HT1080 (cell line): ENCODE measurements around the gene SLC35A4. TPM values are rescaled to one million over a fixed set of nuclear protein-coding genes. Genes with fewer than 3 reads are reported as not detected.
"Not testable (repeated sequence)": the region's sequence is repeated elsewhere in the genome, so short reads cannot be mapped to it uniquely, and the experiment has no call there.

Experiments used
- DNase-seq: peaks from one replicate; pipeline ENCODE4 v3.0.0-alpha.2; 2015; ENCODE audit warnings: low read depth
- small RNA-seq: library from RNA; depleted of rRNA; stranded (forward); fragments of <200 nt; gene quantifications from one replicate; pipeline ENCODE3, GENCODE V24; 2014
- total RNA-seq: library from RNA; depleted of rRNA; stranded (reverse); fragments of >200 nt; shearing (Covaris generic); gene quantifications from 2 replicates; pipeline ENCODE4 v1.2.3, GENCODE V29; 2014; rRNA removed

SLC35A4 gene
- total RNA-seq, 1 experiment from 2014 or later, result 36.9 TPM

DNA sequence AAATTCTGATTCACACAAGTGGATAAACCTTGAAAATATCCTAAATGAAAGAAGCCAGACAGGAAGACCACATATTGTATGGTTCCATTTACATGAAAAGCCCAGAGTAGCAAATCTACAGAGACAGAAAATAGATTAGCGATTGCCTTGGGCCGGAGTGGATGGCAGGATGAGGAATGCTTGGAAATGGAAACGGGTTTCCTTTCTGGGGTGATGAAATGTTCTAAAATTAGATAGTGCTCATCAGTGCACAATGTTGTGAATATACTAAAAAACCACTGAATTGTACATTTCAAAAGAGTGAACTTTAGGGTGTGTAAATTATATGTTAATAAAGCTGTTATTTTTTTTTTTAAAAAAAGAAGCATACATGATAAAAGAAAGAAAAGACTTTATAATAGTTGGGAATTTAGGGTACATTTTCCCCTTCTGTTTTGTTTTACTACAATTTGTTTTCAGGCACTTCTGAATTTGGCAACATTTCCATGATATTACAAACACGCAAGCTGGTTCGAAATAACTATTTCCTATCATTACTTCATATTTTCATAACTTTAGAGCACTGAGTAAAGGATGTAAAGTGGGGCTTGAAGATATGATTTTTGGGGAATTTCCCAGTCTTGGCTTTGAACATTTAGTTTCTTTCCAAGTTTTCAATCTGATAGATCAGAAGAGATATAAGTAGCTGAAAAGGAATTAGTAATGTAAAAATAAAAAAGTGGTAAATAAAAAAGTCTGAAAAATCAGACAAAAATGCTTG is 23.9 kb downstream of the SLC35A4 start:
- DNase-seq, result no peak

DNA sequence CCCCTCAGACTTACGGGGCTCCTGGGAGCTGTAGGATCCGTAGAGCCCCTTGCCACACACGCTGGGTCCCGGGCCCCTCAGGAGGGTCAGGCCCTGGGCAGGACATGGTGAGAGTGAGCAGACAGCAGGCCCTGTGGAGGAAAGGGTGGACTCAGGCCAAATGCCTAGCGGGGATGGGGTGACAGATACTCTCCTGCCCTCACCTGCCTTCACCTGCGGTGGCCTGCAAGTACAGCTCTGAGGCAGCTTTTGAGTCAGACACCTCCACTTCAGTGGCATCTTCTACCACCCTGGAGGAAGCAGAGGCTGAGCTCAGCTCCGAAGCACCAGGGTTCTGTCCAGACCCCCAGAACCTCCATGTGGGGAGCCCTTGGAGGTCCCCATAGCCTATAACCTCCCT is 26.2 kb downstream of the SLC35A4 start:
- DNase-seq, result no peak

DNA sequence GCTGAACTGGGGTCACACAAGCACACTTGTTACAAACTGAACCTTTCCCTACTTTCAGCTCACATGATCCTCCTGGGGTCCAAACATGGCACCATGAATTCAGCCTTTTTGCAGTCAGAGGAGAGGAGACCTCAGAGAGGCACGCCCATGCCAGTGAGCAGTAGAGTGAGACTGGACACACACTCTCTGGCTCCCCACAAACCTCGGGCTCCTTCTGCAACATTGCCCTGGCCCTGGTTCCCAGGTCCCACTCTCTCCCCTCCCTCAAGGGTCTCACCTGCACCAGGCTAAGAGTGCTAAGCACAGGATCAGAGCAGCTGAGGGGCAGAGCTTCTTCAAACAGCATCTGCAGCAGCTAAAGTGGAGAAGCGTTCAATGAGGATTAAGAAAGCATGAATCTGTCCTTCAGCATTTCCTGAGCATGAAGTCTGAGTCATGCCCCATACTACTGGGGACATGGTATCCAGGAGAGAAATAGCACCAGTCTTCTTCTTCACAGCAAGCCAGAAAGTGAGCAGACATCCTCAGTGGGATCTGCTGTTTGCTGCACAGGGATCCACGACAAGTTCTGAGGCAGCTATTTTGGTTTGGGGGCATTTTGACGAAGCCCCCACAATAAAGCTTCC is 27.2 kb downstream of the SLC35A4 start:
- DNase-seq, result peak; percentile 72

DNA sequence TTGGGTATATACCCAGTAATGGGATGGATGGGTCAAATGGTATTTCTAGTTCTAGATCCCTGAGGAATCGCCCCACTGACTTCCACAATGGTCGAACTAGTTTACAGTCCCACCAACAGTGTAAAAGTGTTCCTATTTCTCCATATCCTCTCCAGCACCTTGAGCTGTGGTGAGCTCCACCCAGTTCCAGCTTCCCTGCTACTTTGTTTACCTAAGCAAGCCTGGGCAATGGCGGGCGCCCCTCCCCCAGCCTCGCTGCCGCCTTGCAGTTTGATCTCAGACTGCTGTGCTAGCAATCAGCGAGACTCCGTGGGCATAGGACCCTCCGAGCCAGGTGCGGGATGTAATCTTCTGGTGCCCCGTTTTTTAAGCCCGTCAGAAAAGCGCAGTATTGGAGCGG is 28.4 kb downstream of the SLC35A4 start:
- DNase-seq, result not testable (repeated sequence)

DNA sequence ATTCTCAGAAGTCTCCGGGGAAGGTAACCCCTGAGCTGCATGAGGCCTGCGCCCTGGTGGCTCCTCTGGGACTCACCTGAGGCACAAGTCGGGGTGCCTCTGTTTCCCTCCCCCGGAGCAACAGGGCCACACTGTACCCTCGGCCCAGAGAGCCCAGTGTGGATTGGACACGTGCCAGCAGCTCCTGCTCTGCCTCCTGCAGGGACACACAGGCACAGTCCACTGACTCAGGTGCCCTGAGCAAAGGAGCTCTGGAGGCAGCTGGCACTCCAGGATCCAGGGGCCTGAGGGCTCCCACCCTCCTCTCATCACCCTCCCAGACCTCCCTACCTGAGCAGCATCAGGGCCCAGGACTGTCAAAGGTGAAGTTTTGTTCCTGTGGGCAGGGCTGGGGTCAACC is 29.5 kb downstream of the SLC35A4 start:
- DNase-seq, result no peak

DNA sequence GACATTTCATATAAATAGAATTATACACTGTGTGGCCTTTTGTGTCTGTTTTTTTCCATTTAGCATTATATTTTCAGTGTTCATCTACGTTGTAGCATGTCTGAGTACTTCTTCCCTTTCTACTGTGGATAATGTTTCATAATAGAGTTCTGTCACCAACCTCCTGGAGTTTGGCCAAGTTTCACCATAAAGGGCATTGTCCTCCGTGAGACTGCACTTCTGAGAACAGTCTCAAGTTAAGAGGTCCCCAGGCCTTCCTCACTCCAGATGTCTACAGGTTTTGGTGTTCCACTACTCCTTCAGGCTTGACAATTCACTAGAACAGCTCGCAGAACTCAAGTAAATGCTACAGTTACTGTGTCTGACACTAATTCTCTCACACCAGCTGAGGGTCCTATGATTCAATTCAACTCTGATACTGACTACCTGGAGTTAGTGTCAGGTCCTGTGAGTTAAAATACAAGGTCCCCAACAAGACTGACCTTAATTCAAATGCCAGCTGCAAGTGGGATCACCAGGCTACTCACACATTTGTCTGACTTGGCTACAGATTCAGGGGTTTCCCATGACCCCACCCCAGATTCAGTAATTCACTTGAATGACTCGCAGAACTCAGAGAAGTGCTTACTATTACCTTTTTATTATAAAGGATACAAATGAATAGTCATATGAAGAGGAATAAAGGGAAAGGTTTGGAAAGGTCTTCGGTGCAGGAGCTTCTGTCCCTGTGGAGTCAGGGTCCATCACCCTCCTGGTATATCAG is 31.1 kb downstream of the SLC35A4 start:
- no peak for DNase-seq

DNA sequence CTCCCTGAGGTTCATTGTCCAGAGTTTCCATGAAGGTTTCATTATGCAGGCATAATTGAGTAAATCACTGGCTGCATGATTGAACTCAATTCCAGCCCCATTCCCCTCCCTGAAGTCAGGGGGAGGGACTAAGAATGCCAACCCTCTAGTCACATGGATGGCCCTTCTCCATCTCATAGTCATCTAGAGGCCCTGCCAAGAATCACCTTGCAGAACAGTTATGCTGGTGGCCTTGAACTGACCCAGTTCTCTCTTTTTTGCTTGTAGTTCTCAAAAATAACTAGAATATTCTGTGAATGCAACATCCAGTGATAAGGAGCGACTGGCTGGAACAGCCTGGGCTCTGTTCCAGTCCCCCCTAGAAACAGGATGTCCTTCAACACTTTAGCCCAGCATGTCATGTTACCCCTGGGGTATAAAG is 31.7 kb downstream of the SLC35A4 start:
- DNase-seq, result no peak

DNA sequence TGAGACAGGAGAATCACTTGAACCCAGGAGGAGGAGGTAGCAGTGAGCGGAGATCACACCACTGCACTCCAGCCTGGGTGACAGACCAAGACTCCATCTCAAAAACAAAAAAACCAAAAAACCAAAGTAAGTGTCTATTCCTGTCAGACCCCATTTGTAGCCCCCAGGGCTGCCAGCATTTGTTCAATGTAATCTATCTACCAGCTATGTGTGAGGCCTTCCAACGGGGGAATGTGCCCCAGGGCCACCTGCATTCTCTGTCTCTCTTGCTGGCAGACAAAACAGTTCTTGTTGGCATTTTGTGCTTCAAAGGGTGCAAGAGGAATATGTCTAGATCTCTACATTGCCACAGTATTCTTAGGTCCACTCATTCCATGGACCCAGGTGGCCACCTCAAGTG is 34.2 kb downstream of the SLC35A4 start:
- no peak for DNase-seq

DNA sequence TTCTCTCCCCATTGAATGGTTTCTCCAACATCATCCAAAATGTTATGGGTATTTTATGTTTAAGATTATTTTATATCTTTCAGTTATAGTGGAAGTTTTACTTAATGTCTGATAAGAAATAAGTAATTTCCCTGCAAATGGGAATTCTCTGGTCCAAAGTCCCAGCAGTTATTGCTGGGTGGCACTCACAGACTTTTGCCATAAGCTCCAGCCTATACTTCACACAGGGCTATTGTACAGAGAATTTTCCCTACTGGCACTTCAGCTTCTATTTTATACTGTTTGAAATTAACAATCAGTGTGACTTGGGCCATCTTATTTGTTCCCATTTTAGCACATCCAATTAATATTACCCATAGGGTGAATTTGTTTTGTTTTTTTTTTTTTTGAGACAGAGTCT is 35.5 kb downstream of the SLC35A4 start:
- no peak for DNase-seq

DNA sequence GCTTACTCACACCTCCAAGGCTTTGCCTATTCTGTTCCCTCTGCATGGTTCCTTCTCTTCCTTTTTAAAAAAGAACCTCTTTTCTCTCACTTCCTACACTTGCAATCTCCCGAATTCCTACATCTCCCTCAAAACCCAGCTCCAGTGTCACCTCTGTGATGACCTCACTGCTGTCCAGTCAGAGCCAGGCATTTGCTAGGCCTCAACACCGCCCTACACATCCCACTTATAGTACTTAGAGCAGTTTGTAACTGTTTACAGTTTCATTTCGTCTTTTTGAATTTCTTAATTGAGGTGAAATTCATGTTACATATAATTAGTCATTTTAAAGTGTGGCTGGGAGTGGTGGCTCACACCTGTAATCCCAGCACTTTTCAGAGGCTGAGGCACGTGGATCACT is 37.5 kb downstream of the SLC35A4 start:
- DNase-seq, result no peak

DNA sequence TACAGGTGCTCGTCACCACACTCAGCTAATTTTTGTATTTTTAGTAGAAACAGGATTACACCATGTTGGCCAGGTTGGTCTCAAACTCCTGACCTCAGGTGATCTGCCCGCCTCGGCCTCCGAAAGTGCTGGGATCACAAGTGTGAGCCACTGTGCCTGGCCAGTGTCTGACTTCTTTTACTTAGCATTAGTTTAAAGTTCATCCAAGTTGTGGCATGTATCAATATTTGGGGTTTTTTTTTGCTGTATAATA is 38.7 kb downstream of the SLC35A4 start:
- DNase-seq, result not testable (repeated sequence)

DNA sequence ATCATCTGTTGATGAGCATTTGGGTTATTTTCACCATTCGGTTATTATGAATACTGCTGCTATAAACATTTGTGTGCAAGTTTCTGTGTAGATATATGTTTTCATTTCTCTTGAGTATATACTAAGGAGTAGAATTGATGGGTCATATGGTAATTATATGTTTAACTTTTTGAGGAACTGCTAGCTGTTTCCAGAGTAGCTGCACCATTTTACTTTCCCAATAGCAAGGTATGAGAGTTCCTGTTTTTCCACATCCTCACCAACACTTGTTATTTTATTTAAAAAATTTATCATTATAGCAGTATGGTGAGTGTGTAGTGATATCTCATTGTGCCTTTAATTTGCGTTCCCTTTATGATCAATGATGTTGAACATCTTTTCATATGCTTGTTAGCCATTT is 39.1 kb downstream of the SLC35A4 start:
- DNase-seq, result no peak

DNA sequence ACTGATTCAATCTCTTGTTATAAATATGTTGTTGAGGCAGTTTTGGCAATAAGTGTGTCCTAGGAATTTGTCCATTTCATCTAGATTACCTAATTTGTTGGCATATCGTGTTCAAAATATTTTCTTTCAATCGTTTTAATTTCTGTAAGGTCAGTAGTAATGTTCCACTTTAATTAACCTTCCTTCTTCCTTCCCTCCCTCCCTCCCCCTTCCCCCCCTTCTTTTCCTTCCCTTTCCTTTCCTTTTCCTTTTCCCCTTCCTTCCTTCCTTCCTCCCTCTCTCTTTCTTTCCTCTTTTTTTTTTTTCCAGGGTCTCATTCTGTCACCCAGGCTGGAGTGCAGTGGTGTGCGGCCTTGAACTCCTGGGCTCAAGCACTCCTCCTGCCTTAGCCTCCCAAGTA is 41.3 kb downstream of the SLC35A4 start:
- no peak for DNase-seq

DNA sequence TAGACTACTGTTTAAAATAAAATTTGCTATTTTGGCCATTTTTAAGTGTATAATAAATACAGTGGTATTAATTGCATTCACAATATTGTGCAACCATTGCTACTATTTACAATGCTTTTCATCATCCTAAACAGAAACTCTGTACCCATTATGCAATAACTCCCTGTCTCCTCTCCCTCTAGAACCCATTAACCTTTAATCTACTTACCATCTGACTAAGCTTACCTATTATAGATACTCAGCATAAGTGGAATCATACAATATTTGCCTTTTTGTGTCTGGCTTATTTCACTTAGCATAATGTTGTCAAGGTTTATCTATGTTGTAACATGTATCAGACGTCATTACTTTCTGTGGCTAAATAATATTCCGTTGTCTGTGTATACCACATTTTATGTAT is 42.4 kb downstream of the SLC35A4 start:
- no peak for DNase-seq

DNA sequence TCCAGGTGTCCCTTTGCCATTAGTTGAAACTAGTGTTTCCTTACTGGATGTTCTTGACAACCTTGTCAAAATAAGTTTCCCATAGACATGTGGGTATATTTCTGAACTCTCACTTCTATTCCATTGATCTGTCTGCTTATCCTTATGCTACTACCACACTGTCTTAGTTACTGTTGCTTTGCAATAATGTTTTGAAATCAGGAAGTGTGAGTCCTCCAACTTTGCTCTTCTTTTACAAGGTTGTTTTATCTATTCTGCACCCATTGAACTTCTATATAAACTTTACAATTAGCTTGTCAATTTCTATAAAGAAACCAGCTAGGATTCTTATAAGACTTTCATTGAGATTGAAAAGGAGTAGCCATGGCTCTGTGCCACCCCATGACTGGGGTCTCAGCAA is 44.1 kb downstream of the SLC35A4 start:
- DNase-seq, result no peak

DNA sequence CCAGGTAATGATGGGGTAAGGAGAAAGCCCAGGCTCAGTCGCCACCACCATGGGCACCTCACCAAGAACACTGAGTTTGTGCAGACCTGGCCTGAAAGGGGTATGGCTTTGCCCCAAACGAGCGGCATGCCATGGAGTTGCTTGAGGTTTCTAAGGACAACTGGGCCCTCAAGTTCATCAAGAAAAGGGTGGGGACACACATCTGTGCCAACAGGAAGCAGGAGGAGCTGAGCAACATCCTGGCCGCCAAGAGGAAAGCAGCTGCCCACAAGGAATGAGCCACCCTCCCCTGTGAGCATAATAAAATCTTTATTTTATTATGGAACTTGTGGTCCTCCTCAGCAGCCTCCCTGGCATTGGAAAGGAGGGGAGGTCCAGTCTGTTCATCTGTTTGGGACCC is 44.5 kb downstream of the SLC35A4 start:
- peak; percentile 78 for DNase-seq

DNA sequence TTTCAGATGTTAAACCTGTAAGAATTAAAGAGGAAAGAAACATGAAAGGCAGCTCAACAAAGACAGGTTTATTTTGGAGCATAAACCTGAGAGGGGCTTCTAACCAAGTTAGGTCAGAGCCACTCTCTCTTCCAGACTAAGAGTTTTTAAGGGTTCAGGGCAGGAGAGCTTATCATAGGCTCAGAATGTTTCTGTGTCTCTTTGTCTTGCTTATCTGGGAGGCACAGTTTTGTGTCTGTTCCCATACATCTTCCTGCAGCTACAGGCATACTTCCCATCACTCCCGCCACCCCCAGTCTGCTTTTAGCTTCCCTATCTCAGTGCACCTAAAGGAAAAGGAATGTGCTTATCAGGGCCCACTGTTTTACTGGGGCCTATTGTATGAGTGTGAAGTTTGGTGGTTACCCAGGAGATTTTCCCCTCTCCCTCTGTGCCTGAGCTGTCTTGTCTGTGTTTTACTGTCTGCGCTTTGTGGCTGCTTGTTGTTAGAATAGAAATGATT is 46.4 kb downstream of the SLC35A4 start:
- DNase-seq, result no peak

Small RNA genes within 50 kb of the gene (small RNA-seq; reads per million reads assigned to genes)
- gene RF00279 (0.64 reads per million, percentile 62 among the genes with 10 or more reads in this experiment), gene RF00443 (not detected)

Other genes with a start within 250 kb of the SLC35A4 start
- gene HBEGF, start 218.2 kb upstream of the SLC35A4 start, total RNA-seq, result 55.7 and 61.2 TPM in 2 replicates
- gene SLC4A9, start 204.6 kb upstream of the SLC35A4 start, total RNA-seq, result not detected in 2 replicates
- 25.2 and 29.0 TPM in 2 replicates for gene ANKHD1, start 163.0 kb upstream of the SLC35A4 start, total RNA-seq
- 0.80 TPM in 1 of 2 replicates, not detected in the other for gene EIF4EBP3, start 17.2 kb upstream of the SLC35A4 start, total RNA-seq
- gene SRA1, start 7.4 kb upstream of the SLC35A4 start, total RNA-seq, result 54.4 and 56.8 TPM in 2 replicates
- gene APBB3, start 230 bp upstream of the SLC35A4 start, total RNA-seq, result 5.0 and 5.3 TPM in 2 replicates
- not detected in 2 replicates for gene CD14, start 68.3 kb downstream of the SLC35A4 start, total RNA-seq
- gene TMCO6, start 74.6 kb downstream of the SLC35A4 start, total RNA-seq, result 7.6 and 9.8 TPM in 2 replicates
- 167 and 190 TPM in 2 replicates for gene NDUFA2, start 82.8 kb downstream of the SLC35A4 start, total RNA-seq
- gene IK, start 83.0 kb downstream of the SLC35A4 start, total RNA-seq, result 118 and 141 TPM in 2 replicates
- 29.4 and 41.4 TPM in 2 replicates for gene WDR55, start 100.1 kb downstream of the SLC35A4 start, total RNA-seq
- 1.8 and 2.8 TPM in 2 replicates for gene DND1, start 108.7 kb downstream of the SLC35A4 start, total RNA-seq
- gene HARS1, start 126.5 kb downstream of the SLC35A4 start, total RNA-seq, result 116 and 121 TPM in 2 replicates
- gene HARS2, start 126.6 kb downstream of the SLC35A4 start, total RNA-seq, result 34.6 and 39.3 TPM in 2 replicates
- gene ZMAT2, start 135.6 kb downstream of the SLC35A4 start, total RNA-seq, result 22.9 and 24.3 TPM in 2 replicates
- gene PCDHA1, start 221.3 kb downstream of the SLC35A4 start, total RNA-seq, result 0.03 and 0.23 TPM in 2 replicates
- not detected in 2 replicates for gene PCDHA2, start 230.0 kb downstream of the SLC35A4 start, total RNA-seq
- 0.06 TPM in 1 of 2 replicates, not detected in the other for gene PCDHA3, start 236.2 kb downstream of the SLC35A4 start, total RNA-seq
- gene PCDHA4, start 242.2 kb downstream of the SLC35A4 start, total RNA-seq, result 0.06 and 0.07 TPM in 2 replicates